HUES64 (cell line): ENCODE measurements around the gene LDLRAD4.

Source experiments
- H3K27ac ChIP-seq: 2 replicates; pipeline ENCODE4 v1.7.0; 2013; ENCODE audit warnings: low read depth, low read length, inconsistent platforms
- H3K27me3 ChIP-seq: 2 replicates; pipeline ENCODE4 v1.6.1; 2013; ENCODE audit warnings: mild to moderate bottlenecking, low read length; ENCODE audit not compliant: insufficient read depth
- H3K36me3 ChIP-seq: 2 replicates; pipeline ENCODE4 v1.6.1; 2013; ENCODE audit warnings: mild to moderate bottlenecking, low read length; ENCODE audit not compliant: insufficient read depth
- H3K4me1 ChIP-seq: 2 replicates; pipeline ENCODE4 v1.6.1; 2013; ENCODE audit warnings: mild to moderate bottlenecking, low read length, moderate library complexity; ENCODE audit not compliant: insufficient read depth
- H3K4me3 ChIP-seq: 2 replicates; pipeline ENCODE4 v1.5.1; 2013; ENCODE audit warnings: mild to moderate bottlenecking, low read length, moderate library complexity
- H3K9ac ChIP-seq: 2 replicates; pipeline ENCODE4 v1.6.1; 2013; ENCODE audit warnings: mild to moderate bottlenecking, low read depth, low read length
- H3K9me3 ChIP-seq: 2 replicates; pipeline ENCODE4 v1.6.1; 2013; ENCODE audit warnings: low read depth, low read length; ENCODE audit not compliant: insufficient read depth
- WGBS: fragments of 150-250, 120-280 bp; methylation state at CpG from one replicate; pipeline ENCODE4 v1.1.7; 2013; ENCODE audit warnings: missing lambda C conversion rate; 5-methylcytosine and 5-hydroxymethylcytosine counted together

LDLRAD4 gene

DNA sequence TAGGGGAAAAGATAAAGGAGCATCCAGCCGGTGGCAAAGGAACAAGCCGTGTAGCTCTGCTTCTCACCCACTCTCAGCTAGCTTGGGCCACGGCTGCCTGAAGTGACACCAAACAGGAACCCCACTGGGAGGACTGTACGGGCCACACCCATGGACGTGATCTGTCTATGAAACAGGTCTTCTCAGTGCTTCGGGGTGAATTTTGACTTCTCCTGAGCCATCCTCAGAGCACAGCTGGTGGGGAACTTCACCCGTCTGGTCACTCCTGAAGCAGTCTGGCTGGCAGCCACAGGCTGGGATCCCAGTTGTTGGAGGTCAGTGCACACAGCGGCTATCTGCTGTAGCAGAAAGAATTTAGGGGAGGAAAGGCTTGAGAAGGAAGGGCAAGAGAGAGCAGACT is 284.0 kb downstream of the LDLRAD4 start:
- Histone ChIP-seq H3K9me3 (peaks cover 4% of the 10 kb centered on the region), H3K27me3 (peaks cover 20% of the 10 kb centered on the region), H3K36me3 (no peaks in the 10 kb centered on the region), H3K4me1 (peaks cover 24% of the 10 kb centered on the region), H3K4me3 (no peak overlapping the region), H3K27ac (no peak overlapping the region), H3K9ac (no peak overlapping the region)
- WGBS: 87% methylated on average over 8 of the region's 8 CpGs

DNA sequence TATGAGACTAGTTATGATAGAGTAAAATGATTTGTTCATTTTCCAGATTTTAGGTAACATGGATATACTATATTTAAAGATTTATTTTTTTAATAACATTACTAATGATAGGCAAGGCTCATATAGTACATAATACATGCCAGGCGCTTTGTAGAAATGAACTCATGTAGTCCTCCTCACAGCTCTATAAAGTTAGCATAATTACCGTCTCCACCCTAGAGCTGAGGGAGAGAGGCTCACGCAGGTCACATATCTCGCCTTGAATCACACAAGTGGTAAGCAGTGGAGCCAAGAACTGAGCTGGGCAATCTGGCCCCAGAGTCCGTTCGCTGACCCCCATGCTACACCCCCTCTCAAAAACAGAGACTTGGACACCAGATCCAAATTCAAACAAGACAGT is 285.3 kb downstream of the LDLRAD4 start:
- WGBS: 82% methylated on average over 6 of the region's 6 CpGs
- H3K9ac ChIP-seq: no peak overlapping the region
- no peaks in the 10 kb centered on the region for H3K36me3 ChIP-seq
- H3K4me3 ChIP-seq: no peak overlapping the region
- H3K9me3 ChIP-seq: peaks cover 2% of the 10 kb centered on the region
- H3K4me1 ChIP-seq: peaks cover 24% of the 10 kb centered on the region
- peaks cover 20% of the 10 kb centered on the region for H3K27me3 ChIP-seq
- H3K27ac ChIP-seq: no peak overlapping the region

DNA sequence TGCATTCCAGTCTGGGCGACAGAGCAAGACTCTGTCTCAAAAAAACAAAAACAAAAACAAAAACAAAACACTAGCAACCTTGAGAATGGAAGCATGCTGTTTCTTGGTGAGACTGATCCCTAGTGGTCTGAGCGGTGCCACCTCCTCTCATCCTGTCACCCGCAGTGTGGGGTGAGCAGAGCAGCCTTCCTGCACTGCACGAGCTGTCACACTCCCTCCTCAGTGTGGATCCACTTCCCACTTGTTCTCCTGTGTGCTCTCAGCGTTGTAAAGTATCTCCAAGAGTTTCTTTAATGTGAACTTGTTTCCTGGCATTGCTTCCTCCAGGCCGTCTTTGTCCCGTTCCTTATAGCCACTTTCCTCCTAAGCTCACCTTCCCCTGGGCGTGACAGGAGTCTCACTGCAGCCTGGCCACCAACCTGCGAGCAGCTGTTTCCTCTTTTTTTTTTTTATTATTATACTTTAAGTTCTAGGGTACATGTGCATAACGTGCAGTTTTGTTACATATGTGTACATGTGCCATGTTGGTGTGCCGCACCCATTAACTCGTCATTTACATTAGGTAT is 287.3 kb downstream of the LDLRAD4 start:
- H3K36me3 ChIP-seq: no peaks in the 10 kb centered on the region
- H3K9ac ChIP-seq: no peak overlapping the region
- peaks cover 14% of the 10 kb centered on the region for H3K4me1 ChIP-seq
- peaks cover 15% of the 10 kb centered on the region for H3K27me3 ChIP-seq
- 91% methylated on average over 10 of the region's 12 CpGs for WGBS
- no peak overlapping the region for H3K27ac ChIP-seq
- no peak overlapping the region for H3K4me3 ChIP-seq
- H3K9me3 ChIP-seq: no peaks in the 10 kb centered on the region

DNA sequence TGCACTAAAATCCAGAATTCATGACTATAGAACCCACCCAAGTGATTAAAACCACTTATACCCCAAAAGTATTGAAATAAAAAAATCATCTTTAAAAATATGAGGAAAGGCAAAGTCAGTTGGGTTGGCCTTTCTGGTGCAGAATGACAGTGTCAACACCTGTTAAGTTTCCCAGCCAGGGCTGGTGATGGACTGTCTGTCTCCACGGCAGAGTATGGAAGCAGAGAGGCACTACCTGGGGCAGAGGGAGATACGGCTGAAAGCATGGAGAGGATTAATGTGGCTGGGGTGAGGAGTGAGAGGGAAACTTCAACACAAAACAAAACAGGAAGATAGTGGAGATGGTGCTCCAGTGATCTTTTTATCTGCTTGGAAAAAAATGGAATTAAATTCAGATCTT is 292.0 kb downstream of the LDLRAD4 start:
- H3K9me3 ChIP-seq: no peaks in the 10 kb centered on the region
- no peak overlapping the region for H3K4me3 ChIP-seq
- H3K4me1 ChIP-seq: peaks cover 4% of the 10 kb centered on the region
- H3K9ac ChIP-seq: no peak overlapping the region
- no peak overlapping the region for H3K27ac ChIP-seq
- H3K27me3 ChIP-seq: no peaks in the 10 kb centered on the region
- 91% methylated on average over 2 of the region's 2 CpGs for WGBS
- H3K36me3 ChIP-seq: no peaks in the 10 kb centered on the region

DNA sequence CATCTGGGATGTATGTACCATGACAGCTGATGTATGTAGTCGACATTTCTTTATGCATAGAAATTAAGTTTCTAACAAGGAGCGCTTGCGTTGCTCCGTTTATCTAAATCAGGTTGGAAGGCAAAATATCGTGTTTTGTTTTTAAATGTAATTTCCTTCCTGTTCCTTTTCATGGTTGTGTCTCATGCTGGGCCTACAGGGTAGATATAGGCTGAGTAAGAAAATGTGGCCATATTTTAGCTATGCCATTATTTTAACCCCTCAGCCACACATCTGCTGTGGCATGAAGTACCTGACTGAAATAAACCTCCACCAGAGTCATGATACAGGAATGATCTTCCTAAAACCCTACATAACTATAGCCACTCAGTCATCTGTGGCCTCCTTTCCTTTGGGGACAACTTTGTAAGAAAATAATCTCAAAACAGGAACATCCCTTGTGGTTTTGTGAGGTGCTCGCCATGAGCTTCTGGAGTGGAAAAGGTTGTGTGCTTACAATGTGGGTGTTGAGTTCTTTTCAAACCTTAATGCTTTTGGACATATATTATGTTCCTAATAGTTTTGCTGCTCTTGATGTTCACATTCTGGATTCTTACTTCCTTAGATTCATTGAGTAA is 293.5 kb downstream of the LDLRAD4 start:
- no peak overlapping the region for H3K27ac ChIP-seq
- no peaks in the 10 kb centered on the region for H3K9me3 ChIP-seq
- H3K4me1 ChIP-seq: peaks cover 4% of the 10 kb centered on the region
- no peak overlapping the region for H3K9ac ChIP-seq
- WGBS: 95% methylated on average over 6 of the region's 6 CpGs
- H3K4me3 ChIP-seq: no peak overlapping the region
- no peaks in the 10 kb centered on the region for H3K36me3 ChIP-seq
- no peaks in the 10 kb centered on the region for H3K27me3 ChIP-seq

DNA sequence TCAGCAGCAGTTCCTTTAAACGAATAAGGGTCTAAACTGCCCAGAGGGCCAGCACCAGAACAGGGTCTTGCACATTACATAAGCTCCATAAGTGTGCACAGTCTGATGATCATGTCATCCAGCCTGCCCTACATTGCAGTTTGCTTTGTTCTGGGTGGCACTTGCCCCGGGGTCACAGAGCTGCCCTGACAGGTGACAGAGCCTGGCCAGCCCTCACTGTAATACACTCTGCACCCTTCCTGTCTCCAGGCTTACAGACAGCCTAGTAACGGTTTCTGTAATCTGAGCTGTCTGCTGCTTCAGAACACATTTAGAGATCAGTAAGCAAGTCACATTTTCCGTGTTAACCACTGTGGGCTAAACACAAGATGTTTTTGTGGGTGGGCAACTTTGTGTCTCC is 294.5 kb downstream of the LDLRAD4 start:
- WGBS: 72% methylated on average over 4 of the region's 4 CpGs
- H3K36me3 ChIP-seq: no peaks in the 10 kb centered on the region
- H3K4me1 ChIP-seq: peaks cover 4% of the 10 kb centered on the region
- H3K9ac ChIP-seq: no peak overlapping the region
- no peaks in the 10 kb centered on the region for H3K27me3 ChIP-seq
- H3K9me3 ChIP-seq: no peaks in the 10 kb centered on the region
- H3K4me3 ChIP-seq: no peak overlapping the region
- no peak overlapping the region for H3K27ac ChIP-seq

DNA sequence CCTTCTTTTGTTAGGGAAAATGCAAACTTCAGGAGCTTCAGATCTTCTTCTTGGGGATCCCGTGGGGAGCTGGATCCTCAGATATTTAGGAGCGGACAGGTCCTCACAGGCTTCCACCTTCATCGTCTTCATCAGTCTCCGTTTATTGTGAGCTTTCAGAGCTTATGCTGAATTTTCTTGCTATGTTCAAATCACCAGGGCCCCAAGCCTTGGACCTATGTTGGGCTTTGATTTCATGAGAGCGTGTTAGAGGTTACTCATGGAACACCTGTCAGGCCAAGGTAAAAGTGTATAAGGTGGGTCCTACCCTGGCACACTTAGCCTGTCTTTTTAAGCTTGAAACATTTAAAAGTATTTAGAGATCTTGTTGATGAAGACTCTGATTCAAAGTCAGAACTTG is 294.9 kb downstream of the LDLRAD4 start:
- H3K4me1 ChIP-seq: peaks cover 4% of the 10 kb centered on the region
- no peaks in the 10 kb centered on the region for H3K36me3 ChIP-seq
- no peak overlapping the region for H3K9ac ChIP-seq
- no peaks in the 10 kb centered on the region for H3K9me3 ChIP-seq
- no peaks in the 10 kb centered on the region for H3K27me3 ChIP-seq
- WGBS: 90% methylated on average over 5 of the region's 5 CpGs
- no peak overlapping the region for H3K27ac ChIP-seq
- H3K4me3 ChIP-seq: no peak overlapping the region

DNA sequence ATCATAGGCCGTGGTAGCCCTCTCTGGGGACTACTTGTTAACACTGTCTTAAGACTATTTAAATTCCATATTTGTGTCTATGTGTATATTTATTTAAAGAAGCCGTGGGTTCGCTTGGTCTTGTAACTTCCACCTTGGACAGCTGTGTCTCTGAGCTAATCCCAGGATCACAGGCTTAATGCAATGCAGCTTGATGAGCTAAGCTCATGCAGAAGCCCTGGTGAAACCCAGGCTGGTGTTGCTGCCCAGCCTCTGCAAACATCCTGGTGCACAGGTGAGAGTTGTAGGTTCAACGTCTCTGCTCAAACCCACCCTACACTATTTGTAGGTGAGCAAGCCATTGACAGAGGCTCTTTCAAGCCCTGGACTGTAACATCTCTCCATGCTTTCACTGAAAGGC is 296.0 kb downstream of the LDLRAD4 start:
- peaks cover 4% of the 10 kb centered on the region for H3K4me1 ChIP-seq
- H3K36me3 ChIP-seq: no peaks in the 10 kb centered on the region
- H3K9ac ChIP-seq: no peak overlapping the region
- no peak overlapping the region for H3K4me3 ChIP-seq
- H3K27me3 ChIP-seq: no peaks in the 10 kb centered on the region
- no peak overlapping the region for H3K27ac ChIP-seq
- 96% methylated on average over 4 of the region's 4 CpGs for WGBS
- H3K9me3 ChIP-seq: no peaks in the 10 kb centered on the region

DNA sequence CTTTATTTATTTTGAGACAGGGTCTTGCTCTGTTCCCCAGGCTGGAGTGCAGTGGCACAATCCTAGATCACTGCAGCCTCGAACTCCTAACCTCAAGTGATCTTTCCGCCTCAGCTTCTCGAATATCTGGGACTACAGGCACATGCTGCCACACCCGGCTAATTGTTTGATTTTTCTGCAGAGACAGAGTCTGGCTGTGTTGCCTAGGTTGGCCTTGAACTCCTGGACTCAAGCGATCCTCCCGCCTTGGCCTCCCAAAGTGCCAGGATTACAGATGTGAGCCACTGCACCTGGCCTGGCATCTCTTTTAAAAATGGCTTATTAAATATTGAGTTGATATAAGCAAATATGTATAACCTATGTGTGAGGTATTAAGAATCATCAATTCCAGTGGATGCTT is 298.3 kb downstream of the LDLRAD4 start:
- H3K27me3 ChIP-seq: no peaks in the 10 kb centered on the region
- 96% methylated on average over 6 of the region's 6 CpGs for WGBS
- H3K4me3 ChIP-seq: no peak overlapping the region
- no peaks in the 10 kb centered on the region for H3K36me3 ChIP-seq
- peaks cover 4% of the 10 kb centered on the region for H3K4me1 ChIP-seq
- no peak overlapping the region for H3K9ac ChIP-seq
- no peaks in the 10 kb centered on the region for H3K9me3 ChIP-seq
- no peak overlapping the region for H3K27ac ChIP-seq

DNA sequence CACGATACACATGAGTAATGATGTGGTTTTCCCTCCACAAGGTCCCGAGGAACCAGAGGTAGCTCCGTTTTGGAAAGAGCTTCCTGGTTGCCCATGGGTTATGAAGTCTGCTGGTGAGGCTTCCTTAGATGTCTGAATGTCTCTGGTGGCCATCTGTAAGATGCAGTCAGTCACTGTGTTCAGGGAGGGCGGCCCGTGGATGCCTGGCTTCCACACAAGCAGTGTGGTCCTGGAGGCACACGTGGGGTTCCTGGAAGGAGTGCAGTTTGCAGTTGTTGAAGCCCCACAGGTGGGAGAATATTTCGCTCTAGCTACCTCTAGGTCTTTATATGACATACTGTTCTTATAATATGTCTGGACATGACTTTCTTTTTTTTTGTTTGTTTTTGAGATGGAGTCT is 298.8 kb downstream of the LDLRAD4 start:
- Histone ChIP-seq H3K9me3 (no peaks in the 10 kb centered on the region), H3K27ac (no peak overlapping the region), H3K4me1 (peaks cover 4% of the 10 kb centered on the region), H3K4me3 (no peak overlapping the region), H3K27me3 (no peaks in the 10 kb centered on the region), H3K36me3 (no peaks in the 10 kb centered on the region), H3K9ac (no peak overlapping the region)
- WGBS: 79% methylated on average over 6 of the region's 7 CpGs

DNA sequence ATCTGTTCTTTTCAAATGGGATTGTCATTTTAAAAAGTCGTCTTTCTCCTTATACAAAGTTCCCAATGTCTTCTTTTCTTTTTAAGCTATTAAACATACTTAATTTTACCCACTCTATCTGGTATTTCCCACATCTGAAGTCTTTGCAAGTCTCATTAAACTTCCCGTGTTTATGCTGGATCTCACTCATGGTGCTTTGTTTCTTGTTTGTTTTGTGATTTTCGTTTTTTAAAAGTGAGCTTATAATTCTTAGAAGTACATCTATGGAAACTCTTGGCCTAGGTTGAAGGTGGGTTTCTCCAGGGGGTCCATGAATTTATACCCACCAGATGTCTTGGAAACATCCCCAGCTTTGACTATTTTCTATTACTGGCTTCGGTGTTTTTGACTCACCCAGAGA is 299.8 kb downstream of the LDLRAD4 start:
- no peak overlapping the region for H3K9ac ChIP-seq
- WGBS: 58% methylated on average over 3 of the region's 4 CpGs
- H3K4me3 ChIP-seq: no peak overlapping the region
- peaks cover 2% of the 10 kb centered on the region for H3K4me1 ChIP-seq
- no peaks in the 10 kb centered on the region for H3K27me3 ChIP-seq
- no peaks in the 10 kb centered on the region for H3K36me3 ChIP-seq
- H3K27ac ChIP-seq: no peak overlapping the region
- H3K9me3 ChIP-seq: no peaks in the 10 kb centered on the region

DNA sequence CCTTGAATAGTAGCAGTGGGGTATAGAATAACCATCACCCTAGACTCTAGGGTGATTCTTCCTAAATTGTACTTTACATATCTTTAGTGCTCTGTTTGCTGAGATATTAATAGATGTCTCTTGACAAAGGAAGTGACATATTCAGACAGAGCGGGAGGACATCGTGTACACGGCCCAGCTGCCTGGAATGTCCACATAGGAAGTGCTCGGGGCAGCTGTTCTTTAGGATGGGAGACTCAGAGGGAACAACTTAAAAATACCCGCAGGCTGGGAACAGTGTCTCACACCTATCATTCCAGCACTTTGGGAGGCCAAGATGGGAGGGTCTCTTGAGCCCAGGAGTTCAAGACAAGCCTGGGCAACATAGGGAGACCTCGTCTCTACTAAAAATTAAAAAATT is 301.7 kb downstream of the LDLRAD4 start:
- Histone ChIP-seq H3K4me1 (no peaks in the 10 kb centered on the region; the same call in 1 of the 2 replicates), H3K27ac (no peak overlapping the region), H3K4me3 (no peak overlapping the region), H3K9me3 (no peaks in the 10 kb centered on the region), H3K27me3 (no peaks in the 10 kb centered on the region), H3K9ac (no peak overlapping the region), H3K36me3 (no peaks in the 10 kb centered on the region)
- 94% methylated on average over 6 of the region's 6 CpGs for WGBS
